ENCODE measurements around the gene RSBN1. TPM values are rescaled to one million over a fixed set of nuclear protein-coding genes. Genes with fewer than 3 reads are reported as not detected.

Gene RSBN1
- total RNA-seq, 4 donors from 2014 or later = 18.2 to 25.6 (median 23.3) TPM

GRCh38 chr1:113747376-113747775, 64.9 kb downstream of the RSBN1 start:
- DNase-seq = no peak
- Histone ChIP-seq H3K36me3 (peaks cover 0 to 3% (median 0%) of the 10 kb centered on the region in 3 donors), H3K4me3 (no peak overlapping the region), H3K9me3 (no peaks in the 10 kb centered on the region), H3K27me3 (no peaks in the 10 kb centered on the region), H3K4me1 (peaks cover 0 to 4% (median 0%) of the 10 kb centered on the region in 4 donors), H3K27ac (no peak overlapping the region)
- no peak for TF ChIP-seq POLR2A (IDR thresholded peaks at IDR 0.05)
- no peak for TF ChIP-seq CTCF (IDR thresholded peaks at IDR 0.05)

DNA sequence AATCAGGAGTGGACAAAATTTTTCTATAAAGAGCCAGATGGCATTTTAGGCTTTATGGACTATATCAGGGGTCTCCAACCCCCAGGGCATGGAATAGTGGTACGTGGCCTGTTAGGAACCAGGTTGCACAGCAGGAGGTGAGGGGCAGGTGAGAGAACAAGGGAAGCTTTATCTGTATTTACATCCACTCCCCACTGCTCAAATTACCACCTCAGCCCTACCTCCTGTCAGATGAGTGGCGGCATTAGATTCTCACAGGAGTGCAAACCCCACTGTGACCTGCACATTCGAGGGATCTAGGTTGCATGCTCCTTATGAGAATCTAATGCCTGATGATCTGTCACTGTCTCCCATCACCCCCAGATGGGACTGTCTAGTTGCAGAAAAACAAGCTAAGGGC, 66.9 kb downstream of the RSBN1 start:
- no peak for TF ChIP-seq CTCF (IDR thresholded peaks at IDR 0.05)
- TF ChIP-seq POLR2A (IDR thresholded peaks at IDR 0.05) = no peak
- Histone ChIP-seq H3K9me3 (no peaks in the 10 kb centered on the region), H3K4me1 (peaks cover 0 to 4% (median 0%) of the 10 kb centered on the region in 4 donors), H3K4me3 (no peak overlapping the region), H3K36me3 (peaks cover 0 to 3% (median 0%) of the 10 kb centered on the region in 3 donors), H3K27me3 (no peaks in the 10 kb centered on the region), H3K27ac (no peak overlapping the region)
- DNase-seq = no peak

- no peak overlapping the region for H3K4me3 ChIP-seq
- H3K36me3 ChIP-seq = no peaks in the 10 kb centered on the region
- no peaks in the 10 kb centered on the region for H3K9me3 ChIP-seq
- H3K27ac ChIP-seq = no peak overlapping the region
- H3K27me3 ChIP-seq = no peaks in the 10 kb centered on the region
- DNase-seq = no peak
- peaks cover 0 to 4% (median 0%) of the 10 kb centered on the region in 4 donors for H3K4me1 ChIP-seq
- TF ChIP-seq CTCF (IDR thresholded peaks at IDR 0.05) (no peak), POLR2A (IDR thresholded peaks at IDR 0.05) (no peak)
Measured at GRCh38 chr1:113744114-113744513, 68.2 kb downstream of the RSBN1 start.

- no peak for TF ChIP-seq CTCF (IDR thresholded peaks at IDR 0.05)
- no peak for TF ChIP-seq POLR2A (IDR thresholded peaks at IDR 0.05)
- Histone ChIP-seq H3K4me1 (peaks cover 0 to 4% (median 0%) of the 10 kb centered on the region in 4 donors), H3K9me3 (no peaks in the 10 kb centered on the region), H3K27me3 (no peaks in the 10 kb centered on the region), H3K36me3 (peaks cover 0 to 6% (median 0%) of the 10 kb centered on the region in 3 donors), H3K27ac (no peak overlapping the region), H3K4me3 (no peak overlapping the region)
- DNase-seq = no peak
Measured at GRCh38 chr1:113742515-113742914, 69.8 kb downstream of the RSBN1 start.

DNA sequence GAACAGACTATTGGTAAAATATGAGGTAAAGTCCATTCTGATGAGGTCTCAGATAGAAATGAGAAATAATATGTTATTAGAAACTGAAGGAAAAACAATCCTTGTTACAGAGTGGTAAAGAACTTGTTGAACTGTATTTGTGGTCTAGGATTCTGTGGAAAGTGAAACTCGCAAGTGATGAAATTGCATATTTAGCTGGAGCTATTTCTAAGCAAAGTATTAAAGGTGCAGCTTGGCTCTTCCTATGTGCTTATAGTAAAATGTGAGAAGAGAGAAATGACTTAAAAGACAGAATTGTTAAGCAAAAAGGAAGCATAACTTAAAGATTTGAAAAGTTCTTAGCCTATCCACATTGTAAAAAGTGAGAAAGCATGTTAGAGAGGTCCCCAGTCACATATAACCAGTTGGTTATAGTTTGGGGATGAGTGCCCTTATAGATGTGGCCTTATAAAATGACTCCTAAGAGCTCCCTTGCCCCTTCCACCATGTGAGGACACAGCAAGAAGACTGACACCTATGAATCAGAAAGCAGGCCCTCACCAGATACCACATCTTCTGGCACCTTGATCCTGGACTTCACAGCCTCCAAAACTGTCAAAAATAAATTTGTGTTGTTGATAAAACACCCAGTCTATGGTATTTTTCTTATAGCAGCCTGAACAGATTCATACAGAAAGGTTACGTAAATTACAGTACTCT, 77.8 kb downstream of the RSBN1 start:
- no peak for TF ChIP-seq CTCF (IDR thresholded peaks at IDR 0.05)
- no peak for TF ChIP-seq POLR2A (IDR thresholded peaks at IDR 0.05)
- no peak for DNase-seq
- H3K4me3 ChIP-seq = no peak overlapping the region

More for the DNA sequence above, 77.8 kb downstream of the RSBN1 start:
- H3K4me1 ChIP-seq = no peaks in the 10 kb centered on the region
- no peaks in the 10 kb centered on the region for H3K27me3 ChIP-seq
- H3K36me3 ChIP-seq = peaks cover 0 to 10% (median 0%) of the 10 kb centered on the region in 3 donors
- H3K9me3 ChIP-seq = no peaks in the 10 kb centered on the region
- no peak overlapping the region for H3K27ac ChIP-seq
